ENCODE results near the gene TSPEAR. TPM values are rescaled to one million over a fixed set of nuclear protein-coding genes. Genes with fewer than 3 reads are reported as not detected.
"Not testable (repeated sequence)": the region's sequence is repeated elsewhere in the genome, so short reads cannot be mapped to it uniquely, and the experiment has no call there.

The TSPEAR gene
- total RNA-seq, 1 donor from 2014 or later: not detected

DNA sequence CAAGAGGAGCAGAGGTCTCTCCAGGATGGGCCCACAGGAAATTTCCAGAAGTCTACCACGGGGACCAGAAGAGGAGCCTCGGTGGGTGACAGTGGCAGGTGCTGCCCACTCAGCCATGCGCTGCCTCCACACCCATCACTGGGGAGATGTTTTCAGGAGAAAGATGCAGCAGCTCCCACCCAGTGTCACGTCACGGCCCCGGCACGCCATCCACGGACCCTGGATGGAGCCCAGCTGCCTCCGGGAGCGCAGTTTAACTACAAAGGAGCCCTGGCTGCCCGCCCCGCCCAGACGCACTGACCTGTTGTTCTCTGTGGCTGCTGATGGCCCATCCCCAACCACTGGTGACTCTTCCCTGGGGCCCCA is 6.8 kb downstream of the TSPEAR start:
- DNase-seq (ENCODE audit: low spot score) (peak; percentile 30), ATAC-seq (no peak)

DNA sequence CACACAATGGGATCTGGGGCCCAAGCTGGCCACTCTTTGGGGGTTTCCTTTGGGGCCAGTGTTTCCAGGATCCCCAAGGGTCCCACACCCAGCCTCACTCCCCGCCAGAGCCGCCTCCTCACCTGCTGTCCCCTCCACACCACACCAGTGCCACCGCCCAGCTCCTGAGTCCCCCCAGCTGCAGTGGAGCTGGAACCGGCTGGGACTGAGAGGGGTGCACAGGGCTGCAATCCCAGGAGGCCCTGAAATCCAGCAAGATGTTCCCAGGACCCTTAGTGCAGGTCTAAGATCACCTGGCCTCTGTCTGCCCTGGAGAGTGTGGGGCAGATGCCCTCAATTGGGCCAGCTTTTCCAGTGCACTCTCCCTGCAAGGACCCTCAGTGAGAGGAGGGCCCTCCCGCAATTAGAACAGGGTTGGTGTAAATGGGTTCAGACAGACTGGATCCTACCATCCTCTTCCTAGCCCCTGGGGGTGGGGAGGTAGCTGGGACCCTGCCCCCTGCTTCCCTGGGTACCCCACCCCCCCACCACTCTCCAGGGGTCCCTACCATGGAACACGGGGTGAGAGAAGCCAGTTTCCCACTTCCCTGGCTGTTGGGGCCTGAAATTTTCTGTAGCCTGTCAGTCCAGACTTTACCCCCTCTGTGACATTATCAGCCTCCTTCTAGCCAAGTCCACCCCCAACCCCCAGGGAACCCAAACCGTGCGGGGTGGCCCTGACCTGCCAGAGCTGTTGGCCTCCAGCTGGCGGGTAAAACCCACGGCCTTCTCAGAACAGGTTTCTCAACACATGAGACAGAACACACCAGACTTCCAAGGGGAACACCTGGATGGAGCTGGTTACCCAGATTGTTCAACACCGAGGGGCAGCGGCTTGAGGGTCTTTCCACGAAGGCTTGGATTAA is 7.4 kb downstream of the TSPEAR start:
- DNase-seq (ENCODE audit: low spot score) (peak; percentile 28), ATAC-seq (no peak)

DNA sequence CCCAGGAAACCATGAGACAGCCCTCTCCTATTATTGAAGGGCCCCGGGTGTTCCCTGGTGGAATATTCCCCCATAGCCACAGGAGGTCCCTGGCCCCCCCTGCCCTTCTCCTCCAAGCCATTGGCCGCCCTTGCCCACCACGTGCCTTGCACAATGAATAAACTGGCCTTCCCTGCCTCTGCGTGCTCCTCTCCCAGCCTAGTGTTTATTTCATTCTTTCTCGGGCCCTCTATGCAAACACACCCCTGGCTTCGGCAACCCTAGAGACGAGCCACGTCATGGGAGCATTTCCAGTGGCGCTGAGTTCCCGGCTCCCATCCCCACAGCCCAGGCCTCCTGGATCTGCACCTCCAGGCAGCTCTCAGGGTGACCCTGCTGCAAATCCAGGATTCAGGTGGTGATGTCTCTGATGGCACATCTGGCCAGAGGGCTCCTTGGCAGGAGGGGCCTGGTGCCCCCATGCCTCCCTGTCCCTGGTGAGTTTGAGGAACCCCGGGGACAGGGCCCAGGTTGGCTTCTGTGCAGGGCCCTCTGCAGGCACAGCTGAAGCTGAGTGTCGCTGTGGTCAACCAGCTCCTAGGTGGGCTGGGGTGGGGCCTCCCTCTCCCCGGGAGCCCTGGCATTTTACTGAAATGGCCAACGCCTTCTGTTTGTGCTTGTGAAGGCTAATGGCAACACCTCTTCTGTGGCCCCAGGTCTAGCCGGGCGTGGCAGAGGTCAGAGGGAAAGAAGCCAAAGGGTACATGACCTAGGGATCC is 8.2 kb downstream of the TSPEAR start:
- no peak for DNase-seq (ENCODE audit: low spot score)
- no peak for ATAC-seq

DNA sequence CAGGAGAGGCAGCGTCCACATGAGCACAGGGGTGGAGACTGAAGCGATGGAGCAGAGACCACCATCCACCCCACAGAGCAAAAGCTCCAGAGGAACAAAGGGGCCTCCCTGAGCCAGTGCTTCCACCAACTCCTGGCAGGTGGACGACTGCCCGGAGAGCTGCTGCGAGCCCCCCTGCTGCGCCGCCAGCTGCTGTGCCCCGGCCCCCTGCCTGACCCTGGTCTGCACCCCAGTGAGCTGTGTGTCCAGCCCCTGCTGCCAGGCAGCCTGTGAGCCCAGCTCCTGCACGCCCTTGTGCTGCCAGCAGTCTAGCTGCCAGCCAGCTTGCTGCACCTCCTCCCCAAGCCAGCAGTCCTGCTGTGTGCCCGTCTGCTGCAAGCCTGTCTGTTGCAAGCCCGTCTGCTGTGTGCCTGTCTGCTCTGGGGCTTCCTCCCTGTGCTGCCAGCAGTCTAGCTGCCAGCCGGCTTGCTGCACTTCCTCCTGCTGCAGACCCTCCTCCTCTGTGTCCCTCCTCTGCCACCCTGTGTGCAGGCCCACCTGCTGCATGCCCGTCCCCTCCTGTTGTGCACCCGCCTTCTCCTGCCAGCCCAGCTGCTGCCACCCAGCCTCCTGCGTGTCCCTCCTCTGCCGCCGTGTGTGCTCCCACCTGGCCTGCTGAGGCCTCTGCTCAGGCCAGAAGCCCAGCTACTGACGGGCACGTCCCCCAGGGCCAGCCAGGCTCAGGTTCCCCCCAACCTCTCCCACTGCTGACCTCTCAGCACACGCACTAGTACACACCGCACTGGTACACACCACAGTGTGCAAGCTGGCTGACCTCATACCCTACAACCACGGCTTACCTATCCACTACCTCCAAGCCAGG is 9.0 kb downstream of the TSPEAR start:
- DNase-seq (ENCODE audit: low spot score) (no peak), ATAC-seq (no peak)

- no peak for ATAC-seq
- DNase-seq (ENCODE audit: low spot score): no peak
These were observed 9.8 kb downstream of the TSPEAR start for GRCh38 chr21:44701541-44701940.

DNA sequence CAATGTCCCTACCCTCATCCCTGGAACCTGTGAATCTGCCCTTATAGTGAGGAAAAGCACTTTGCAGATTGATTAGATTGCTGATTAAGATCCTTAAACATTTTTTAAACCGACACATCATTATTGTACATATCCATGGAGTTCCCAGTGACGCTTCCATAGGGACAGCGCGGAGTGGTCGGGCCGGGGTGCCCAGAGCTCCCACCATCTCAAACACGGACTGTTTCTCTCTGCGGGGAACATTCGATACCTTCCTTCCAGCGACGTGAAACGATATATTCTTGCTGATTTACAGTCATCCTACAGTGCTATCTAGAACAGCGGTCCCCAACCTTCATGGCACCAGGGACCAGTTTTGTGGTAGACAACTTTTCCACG is 10.4 kb downstream of the TSPEAR start:
- DNase-seq (ENCODE audit: low spot score): no peak
- ATAC-seq: no peak

GRCh38 chr21:44700101-44701022 is 11.0 kb downstream of the TSPEAR start:
- peak; percentile 15 for DNase-seq (ENCODE audit: low spot score)

GRCh38 chr21:44699502-44700001 is 11.8 kb downstream of the TSPEAR start:
- DNase-seq (ENCODE audit: low spot score): no peak

More at GRCh38 chr21:44700101-44701022, 11.0 kb downstream of the TSPEAR start:
- no peak for ATAC-seq

GRCh38 chr21:44697811-44698734 is 13.3 kb downstream of the TSPEAR start:
- ATAC-seq (no peak), DNase-seq (ENCODE audit: low spot score) (no peak)

More at GRCh38 chr21:44699502-44700001, 11.8 kb downstream of the TSPEAR start:
- ATAC-seq: no peak

- ATAC-seq; DNase-seq (ENCODE audit: low spot score): not testable (repeated sequence)
These were observed 14.1 kb downstream of the TSPEAR start, which contains the start of gene KRTAP10-12 for GRCh38 chr21:44697172-44697810. KRTAP10-12 (plus strand) TSS chr21:44697172; CDS start chr21:44697202, 30 bp downstream.

DNA sequence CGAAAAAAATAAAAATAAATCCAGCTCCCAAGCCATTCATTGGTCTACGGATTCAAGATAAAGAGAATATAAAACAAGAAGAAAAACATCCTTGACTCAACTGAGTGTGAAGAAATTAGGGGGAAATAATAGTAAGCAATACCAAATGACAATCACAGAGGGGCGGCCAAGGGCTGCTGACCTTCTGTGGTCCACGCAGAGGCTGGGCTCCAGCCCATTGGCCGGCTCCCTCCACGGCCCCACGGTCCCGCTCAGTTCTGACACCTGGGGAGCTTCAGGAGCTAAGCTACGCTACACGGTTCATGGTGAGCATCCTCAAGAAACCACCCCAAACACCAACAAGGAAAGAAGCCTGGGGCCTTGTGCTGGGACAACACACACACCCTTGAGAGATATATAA is 14.8 kb downstream of the TSPEAR start:
- DNase-seq (ENCODE audit: low spot score) (no peak), ATAC-seq (no peak)

- no peak for ATAC-seq
- DNase-seq (ENCODE audit: low spot score): no peak
These were observed 15.7 kb downstream of the TSPEAR start for GRCh38 chr21:44695641-44696040.

GRCh38 chr21:44695184-44695583 is 16.2 kb downstream of the TSPEAR start:
- ATAC-seq (no peak), DNase-seq (ENCODE audit: low spot score) (no peak)

- ATAC-seq: no peak
- DNase-seq (ENCODE audit: low spot score): no peak
These were observed 16.6 kb downstream of the TSPEAR start for GRCh38 chr21:44694776-44695175.

GRCh38 chr21:44692798-44693512 is 18.4 kb downstream of the TSPEAR start:
- DNase-seq (ENCODE audit: low spot score): no peak
- ATAC-seq: no peak

DNA sequence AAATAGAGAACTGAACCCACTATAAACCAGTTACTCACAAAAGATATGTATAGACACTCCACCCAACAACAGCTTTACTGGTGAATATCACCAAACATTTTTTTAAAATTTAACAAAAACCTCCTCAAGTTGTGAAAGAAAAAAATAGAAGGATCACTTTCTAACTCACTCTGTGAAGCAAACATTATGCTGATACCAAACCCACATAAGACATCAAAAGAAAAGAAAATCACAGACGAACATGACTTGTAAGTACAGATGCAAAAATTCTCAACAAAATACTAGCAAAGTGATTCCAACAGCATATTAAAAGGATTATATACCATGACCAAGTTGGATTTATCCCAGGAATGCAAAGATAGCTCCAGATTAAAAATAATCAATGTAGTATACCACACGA is 19.7 kb downstream of the TSPEAR start:
- DNase-seq (ENCODE audit: low spot score) (no peak), ATAC-seq (no peak)

DNA sequence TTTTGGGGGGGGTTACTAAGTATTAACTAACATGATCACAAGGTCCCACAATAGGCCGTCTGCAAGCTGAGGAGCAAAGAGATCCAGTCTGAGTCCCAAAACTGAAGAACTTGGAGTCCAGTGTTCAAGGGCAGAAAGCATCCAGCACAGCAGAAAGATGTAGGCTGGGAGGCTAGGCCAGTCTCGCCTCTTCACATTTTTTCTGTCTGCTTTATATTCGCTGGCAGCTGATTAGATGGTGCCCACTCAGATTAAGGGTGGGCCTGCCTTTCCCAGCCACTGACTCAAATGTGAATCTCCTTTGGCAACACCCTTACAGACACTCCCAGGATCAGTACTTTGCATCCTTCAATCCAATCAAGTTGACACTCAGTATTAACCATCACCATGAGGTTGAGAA is 21.6 kb downstream of the TSPEAR start:
- not testable (repeated sequence) for DNase-seq (ENCODE audit: low spot score); ATAC-seq

All from left lobe of liver (tissue), 2 donors.